ENCODE results near the gene DLG5.
A peak's percentile ranks its signal among the peaks of the same experiment; 100 is the strongest.

GRCh38 chr10:77854115-77854514, 72.4 kb downstream of the DLG5 start:
- TF ChIP-seq CTCF (IDR thresholded peaks at IDR 0.05), result no peak
- TF ChIP-seq POLR2A (IDR thresholded peaks at IDR 0.05), result no peak
- TF ChIP-seq EP300 (IDR thresholded peaks at IDR 0.05), result no peak
- TF ChIP-seq POLR2AphosphoS5 (IDR thresholded peaks at IDR 0.05), result peak in 1 of 3 donors; percentile 60

All from suprapubic skin (tissue), 4 donors.